ENCODE data around the gene MACROD2. TPM values are rescaled to one million over a fixed set of nuclear protein-coding genes. Genes with fewer than 3 reads are reported as not detected.

MACROD2 gene
- total and polyA plus RNA-seq, 11 donors: 0.54 to 5.4 (median 2.4) TPM

GRCh38 chr20:14826543-14827313 is 831.4 kb downstream of the MACROD2 start:
- H3K9me3 ChIP-seq: no peaks in the 10 kb centered on the region
- WGBS, 4 donors: 85 to 89% (median 87%) methylated on average over 17 of the region's 17 CpGs
- no peak for DNase-seq
- no peak for ATAC-seq
- H3K4me3 ChIP-seq: no peak overlapping the region
- H3K27ac ChIP-seq: no peak overlapping the region
- no peaks in the 10 kb centered on the region for H3K4me1 ChIP-seq
- H3K27me3 ChIP-seq: no peaks in the 10 kb centered on the region
- intact Hi-C loops (cut with DNase I): no loop called here
- no peaks in the 10 kb centered on the region for H3K36me3 ChIP-seq
- TF ChIP-seq CTCF (IDR thresholded peaks at IDR 0.05): no peak
- no peak for TF ChIP-seq POLR2A (IDR thresholded peaks at IDR 0.05)

GRCh38 chr20:14828459-14828858 is 833.1 kb downstream of the MACROD2 start:
- TF ChIP-seq POLR2A (IDR thresholded peaks at IDR 0.05) (no peak), CTCF (IDR thresholded peaks at IDR 0.05) (no peak)
- no peak for DNase-seq
- Histone ChIP-seq H3K36me3 (no peaks in the 10 kb centered on the region), H3K4me3 (no peak overlapping the region), H3K27me3 (no peaks in the 10 kb centered on the region), H3K4me1 (no peaks in the 10 kb centered on the region), H3K27ac (no peak overlapping the region), H3K9me3 (no peaks in the 10 kb centered on the region)
- 77 to 84% (median 82%) methylated on average over 1 of the region's 1 CpG for WGBS, 4 donors
- intact Hi-C loops (cut with DNase I): no loop called here
- ATAC-seq: no peak

- ATAC-seq (no peak), DNase-seq (no peak)
- Histone ChIP-seq H3K4me3 (no peak overlapping the region), H3K9me3 (no peaks in the 10 kb centered on the region), H3K36me3 (no peaks in the 10 kb centered on the region), H3K4me1 (no peaks in the 10 kb centered on the region), H3K27ac (no peak overlapping the region), H3K27me3 (no peaks in the 10 kb centered on the region)
- 68 to 80% (median 76%) methylated on average over 1 of the region's 1 CpG for WGBS, 4 donors
- no peak for TF ChIP-seq CTCF (IDR thresholded peaks at IDR 0.05)
- TF ChIP-seq POLR2A (IDR thresholded peaks at IDR 0.05): no peak
- intact Hi-C loops (cut with DNase I): no loop called here
These were observed 834.6 kb downstream of the MACROD2 start for GRCh38 chr20:14829906-14830305.

- H3K9me3 ChIP-seq: no peaks in the 10 kb centered on the region
- 82 to 91% (median 87%) methylated on average over 2 of the region's 2 CpGs for WGBS, 4 donors
These were observed 835.1 kb downstream of the MACROD2 start for GRCh38 chr20:14830466-14830865.

More at GRCh38 chr20:14830466-14830865, 835.1 kb downstream of the MACROD2 start:
- Histone ChIP-seq H3K4me1 (no peaks in the 10 kb centered on the region), H3K4me3 (no peak overlapping the region), H3K27ac (no peak overlapping the region), H3K36me3 (no peaks in the 10 kb centered on the region), H3K27me3 (no peaks in the 10 kb centered on the region)
- intact Hi-C loops (cut with DNase I): no loop called here
- TF ChIP-seq POLR2A (IDR thresholded peaks at IDR 0.05) (no peak), CTCF (IDR thresholded peaks at IDR 0.05) (no peak)
- DNase-seq (no peak), ATAC-seq (no peak)
